ENCODE data around the gene MCEE. TPM values are rescaled to one million over a fixed set of nuclear protein-coding genes. Genes with fewer than 3 reads are reported as not detected.

Gene MCEE
- total RNA-seq, 1 experiment from 2014 or later = 16.2 TPM

DNA sequence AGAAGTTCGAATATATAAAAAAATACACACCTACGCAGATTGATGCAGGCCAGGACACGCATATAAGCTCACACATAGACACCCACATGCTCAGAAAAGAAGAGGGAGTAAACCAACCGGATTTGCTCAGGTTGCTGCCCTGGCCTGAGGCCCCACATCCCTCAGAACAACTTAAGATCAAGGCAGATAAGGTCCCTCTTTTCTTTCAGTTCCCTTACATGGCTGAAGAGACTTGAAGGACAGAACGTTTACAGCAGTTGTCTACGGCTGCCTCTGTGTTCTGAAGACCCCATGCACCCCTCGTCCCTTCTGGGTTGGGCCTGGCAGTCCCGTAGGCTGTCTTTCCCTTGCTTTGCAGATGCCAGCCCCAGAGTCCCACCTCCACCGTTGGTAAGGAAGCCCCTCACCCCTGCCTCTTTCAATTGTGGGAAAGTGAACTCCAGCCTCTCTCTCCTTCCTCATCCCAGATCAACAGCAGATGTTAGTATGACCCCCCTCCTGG, 65.9 kb downstream of the MCEE start:
- CTCF ChIA-PET = no interaction called here
- H3K9me3 Mint-ChIP-seq (ENCODE audit: low read depth, unreplicated experiment) = no peaks in the 10 kb centered on the region
- peaks cover 48% of the 10 kb centered on the region for H3K27me3 Mint-ChIP-seq (ENCODE audit: unreplicated experiment)
- TF ChIP-seq, protein P1, sequence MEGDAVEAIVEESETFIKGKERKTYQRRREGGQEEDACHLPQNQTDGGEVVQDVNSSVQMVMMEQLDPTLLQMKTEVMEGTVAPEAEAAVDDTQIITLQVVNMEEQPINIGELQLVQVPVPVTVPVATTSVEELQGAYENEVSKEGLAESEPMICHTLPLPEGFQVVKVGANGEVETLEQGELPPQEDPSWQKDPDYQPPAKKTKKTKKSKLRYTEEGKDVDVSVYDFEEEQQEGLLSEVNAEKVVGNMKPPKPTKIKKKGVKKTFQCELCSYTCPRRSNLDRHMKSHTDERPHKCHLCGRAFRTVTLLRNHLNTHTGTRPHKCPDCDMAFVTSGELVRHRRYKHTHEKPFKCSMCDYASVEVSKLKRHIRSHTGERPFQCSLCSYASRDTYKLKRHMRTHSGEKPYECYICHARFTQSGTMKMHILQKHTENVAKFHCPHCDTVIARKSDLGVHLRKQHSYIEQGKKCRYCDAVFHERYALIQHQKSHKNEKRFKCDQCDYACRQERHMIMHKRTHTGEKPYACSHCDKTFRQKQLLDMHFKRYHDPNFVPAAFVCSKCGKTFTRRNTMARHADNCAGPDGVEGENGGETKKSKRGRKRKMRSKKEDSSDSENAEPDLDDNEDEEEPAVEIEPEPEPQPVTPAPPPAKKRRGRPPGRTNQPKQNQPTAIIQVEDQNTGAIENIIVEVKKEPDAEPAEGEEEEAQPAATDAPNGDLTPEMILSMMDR (IDR thresholded peaks at IDR 0.05; ENCODE audit: unreplicated experiment) = no peak
- H3K27ac Mint-ChIP-seq (ENCODE audit: unreplicated experiment) = no peak overlapping the region
- H3K4me1 Mint-ChIP-seq (ENCODE audit: low read depth, unreplicated experiment) = no peaks in the 10 kb centered on the region
- BruUV-seq (replicated peaks) = no TSS peak
- H3K4me3 Mint-ChIP-seq (ENCODE audit: low read depth, unreplicated experiment) = no peak overlapping the region
- intact Hi-C loops (cut with micrococcal nuclease; ENCODE audit: unreplicated experiment) = no loop called here
- peaks cover 20% of the 10 kb centered on the region for H3K36me3 Mint-ChIP-seq (ENCODE audit: insufficient read depth, unreplicated experiment)
- DNase-seq = no peak

DNA sequence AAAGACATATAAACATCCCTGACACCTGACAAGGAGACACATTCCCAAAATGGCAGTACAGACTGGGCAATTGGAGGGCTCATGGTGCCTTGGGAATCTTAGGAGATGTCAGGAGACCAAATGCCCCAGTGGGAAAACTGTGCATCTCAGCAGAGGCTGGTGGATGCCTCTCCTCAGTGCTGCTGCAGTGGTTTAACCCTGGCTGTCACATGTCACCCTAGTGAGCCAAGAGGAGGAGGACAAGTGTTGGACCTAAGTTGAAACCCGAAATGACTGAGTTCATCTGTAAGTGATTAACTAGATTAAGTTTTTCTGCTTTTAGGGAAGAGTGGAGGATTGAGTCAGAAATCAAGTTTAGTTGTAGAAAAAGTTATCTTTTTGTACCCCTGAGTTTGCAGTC, 66.8 kb downstream of the MCEE start:
- CTCF ChIA-PET = no interaction called here
- Mint-ChIP-seq H3K36me3 (ENCODE audit: insufficient read depth, unreplicated experiment) (peaks cover 11% of the 10 kb centered on the region), H3K27ac (ENCODE audit: unreplicated experiment) (no peak overlapping the region), H3K9me3 (ENCODE audit: low read depth, unreplicated experiment) (no peaks in the 10 kb centered on the region), H3K27me3 (ENCODE audit: unreplicated experiment) (peaks cover 48% of the 10 kb centered on the region), H3K4me1 (ENCODE audit: low read depth, unreplicated experiment) (no peaks in the 10 kb centered on the region), H3K4me3 (ENCODE audit: low read depth, unreplicated experiment) (no peak overlapping the region)
- no TSS peak for BruUV-seq (replicated peaks)
- TF ChIP-seq, protein P1 (IDR thresholded peaks at IDR 0.05; ENCODE audit: unreplicated experiment) = no peak
- intact Hi-C loops (cut with micrococcal nuclease; ENCODE audit: unreplicated experiment) = no loop called here
- no peak for DNase-seq

DNA sequence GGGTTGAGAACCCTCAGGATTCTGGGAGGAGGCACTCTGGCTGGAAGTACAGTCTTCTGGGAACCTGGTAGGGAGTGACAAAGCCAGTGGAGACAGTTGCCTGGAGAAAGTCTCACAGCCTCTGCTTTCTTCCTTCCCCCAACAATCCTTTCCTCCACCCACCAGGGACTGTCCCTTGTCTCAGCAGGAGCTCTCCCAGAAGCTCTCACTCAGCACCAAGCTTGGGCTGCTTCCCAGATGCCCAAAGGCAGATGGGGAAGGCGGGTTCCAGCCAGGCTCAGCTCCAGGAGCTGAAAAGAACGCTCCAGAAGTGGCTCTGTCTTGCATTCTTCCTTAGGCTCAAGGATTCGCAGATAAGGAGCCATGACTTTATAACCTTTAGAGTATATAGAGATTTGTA, 69.2 kb downstream of the MCEE start:
- CTCF ChIA-PET = no interaction called here
- TF ChIP-seq, protein P1 (IDR thresholded peaks at IDR 0.05; ENCODE audit: unreplicated experiment) = no peak
- no peaks in the 10 kb centered on the region for H3K36me3 Mint-ChIP-seq (ENCODE audit: insufficient read depth, unreplicated experiment)
- no peak overlapping the region for H3K4me3 Mint-ChIP-seq (ENCODE audit: low read depth, unreplicated experiment)
- no peak for DNase-seq
- H3K27ac Mint-ChIP-seq (ENCODE audit: unreplicated experiment) = no peak overlapping the region
- no peaks in the 10 kb centered on the region for H3K4me1 Mint-ChIP-seq (ENCODE audit: low read depth, unreplicated experiment)
- no peaks in the 10 kb centered on the region for H3K9me3 Mint-ChIP-seq (ENCODE audit: low read depth, unreplicated experiment)
- intact Hi-C loops (cut with micrococcal nuclease; ENCODE audit: unreplicated experiment) = no loop called here
- no TSS peak for BruUV-seq (replicated peaks)
- peaks cover 48% of the 10 kb centered on the region for H3K27me3 Mint-ChIP-seq (ENCODE audit: unreplicated experiment)

DNA sequence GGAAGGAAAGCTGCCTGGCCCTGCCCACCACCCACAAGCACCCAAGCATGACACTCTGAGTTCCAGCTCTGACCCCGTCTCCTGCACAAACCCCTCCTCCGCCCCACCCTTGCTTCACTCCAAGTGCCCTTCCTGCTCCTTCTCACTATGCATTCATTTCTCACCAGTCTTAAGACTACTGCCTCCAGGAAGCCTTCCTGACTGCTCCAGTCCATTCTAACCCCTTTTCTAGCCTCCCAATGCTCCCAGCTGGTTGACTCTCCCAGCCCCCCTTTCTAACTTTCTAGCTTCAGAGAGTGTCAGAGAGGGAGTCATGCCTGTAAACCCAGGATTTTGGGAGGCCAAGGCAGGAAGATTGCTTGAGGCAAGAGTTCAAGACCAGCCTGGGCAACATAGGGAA, 69.8 kb downstream of the MCEE start:
- TF ChIP-seq, protein P1 (IDR thresholded peaks at IDR 0.05; ENCODE audit: unreplicated experiment) = no peak
- no peak overlapping the region for H3K27ac Mint-ChIP-seq (ENCODE audit: unreplicated experiment)
- no peaks in the 10 kb centered on the region for H3K9me3 Mint-ChIP-seq (ENCODE audit: low read depth, unreplicated experiment)
- no peak overlapping the region for H3K4me3 Mint-ChIP-seq (ENCODE audit: low read depth, unreplicated experiment)
- no peaks in the 10 kb centered on the region for H3K4me1 Mint-ChIP-seq (ENCODE audit: low read depth, unreplicated experiment)
- DNase-seq = no peak
- H3K36me3 Mint-ChIP-seq (ENCODE audit: insufficient read depth, unreplicated experiment) = no peaks in the 10 kb centered on the region
- intact Hi-C loops (cut with micrococcal nuclease; ENCODE audit: unreplicated experiment) = no loop called here
- H3K27me3 Mint-ChIP-seq (ENCODE audit: unreplicated experiment) = peaks cover 46% of the 10 kb centered on the region
- no TSS peak for BruUV-seq (replicated peaks)
- CTCF ChIA-PET = interaction anchor here (1.1 kb wide), 1 partner anchor 53 kb away, joined by 3 read pairs; no protein-coding TSS in a partner anchor

Other genes with a start within 250 kb of the MCEE start
- gene VAX2, start 229.7 kb downstream of the MCEE start, total RNA-seq (2022) = not detected in 2 replicates
- not detected in 2 replicates for gene ATP6V1B1, start 194.3 kb downstream of the MCEE start, total RNA-seq (2022)
- gene ANKRD53, start 151.6 kb downstream of the MCEE start, total RNA-seq (2022) = not detected in 2 replicates
- 55.4 and 61.2 TPM in 2 replicates for gene TEX261, start 135.4 kb downstream of the MCEE start, total RNA-seq (2022)
- 63.2 and 75.0 TPM in 2 replicates for gene NAGK, start 61.6 kb downstream of the MCEE start, total RNA-seq (2022)
- gene MPHOSPH10, start 405 bp upstream of the MCEE start, total RNA-seq (2022) = 54.7 and 67.8 TPM in 2 replicates
- 3.6 and 4.0 TPM in 2 replicates for gene PAIP2B, start 96.9 kb upstream of the MCEE start, total RNA-seq (2022)
- gene ZNF638, start 201.6 kb upstream of the MCEE start, total RNA-seq (2022) = 127 and 132 TPM in 2 replicates

Measured in Calu3 (cell line).